Activated T-helper 1 cell treated with anti-CD3 and anti-CD28 coated beads, Interleukin-2, amount 50 U/mL, for 16 hours (primary cell): ENCODE results near the gene GMEB1.
"Not testable (repeated sequence)": the region's sequence is repeated elsewhere in the genome, so short reads cannot be mapped to it uniquely, and the experiment has no call there.

ENCODE experiments used
- DNase-seq, 2 donors: peaks; one replicate each; pipeline ENCODE4 v3.0.0-alpha.2; 2020; ENCODE audit warnings: low read depth in 1 of 2, low spot score in 1 of 2

The GMEB1 gene

DNA sequence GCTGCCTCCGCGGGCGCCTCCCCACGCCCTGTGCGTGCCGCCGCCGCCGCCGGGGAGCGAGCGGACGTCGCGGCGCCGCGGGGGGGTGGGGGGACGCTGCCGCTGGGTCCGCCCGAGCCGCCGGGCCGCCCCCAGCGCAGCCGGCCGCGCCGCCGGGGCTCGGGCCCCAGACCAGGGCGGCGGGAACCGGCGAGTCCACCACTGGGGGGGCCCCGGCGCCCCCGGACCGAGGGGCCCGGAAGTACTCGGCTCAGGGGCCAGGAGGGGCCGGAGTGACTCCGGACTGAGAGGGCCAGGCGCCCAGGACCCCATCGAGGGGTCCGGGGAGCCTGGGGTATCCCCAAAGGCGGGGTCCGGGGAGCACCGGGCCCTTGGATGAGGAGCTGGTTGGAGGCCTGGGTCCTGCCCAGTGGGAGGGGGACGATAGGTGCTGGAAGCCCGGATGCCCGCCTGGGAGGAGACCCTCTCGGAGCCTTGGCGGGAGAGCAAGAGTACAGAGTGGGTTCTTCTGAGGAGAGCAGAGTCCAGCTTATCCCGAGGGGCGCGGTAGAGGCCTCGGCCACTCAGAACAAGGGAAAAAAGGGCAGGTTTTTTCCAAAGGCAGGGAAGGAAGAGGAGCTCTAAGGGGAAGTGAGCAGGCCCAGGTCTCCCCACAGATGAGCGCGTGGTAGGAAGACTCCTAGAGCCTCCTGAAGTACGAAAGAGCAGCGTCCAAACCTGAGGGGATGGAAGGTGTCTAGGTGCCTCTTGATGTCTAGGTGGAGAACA is 556 bp downstream of the GMEB1 start:
- peak; percentile 6 to 14 for DNase-seq

DNA sequence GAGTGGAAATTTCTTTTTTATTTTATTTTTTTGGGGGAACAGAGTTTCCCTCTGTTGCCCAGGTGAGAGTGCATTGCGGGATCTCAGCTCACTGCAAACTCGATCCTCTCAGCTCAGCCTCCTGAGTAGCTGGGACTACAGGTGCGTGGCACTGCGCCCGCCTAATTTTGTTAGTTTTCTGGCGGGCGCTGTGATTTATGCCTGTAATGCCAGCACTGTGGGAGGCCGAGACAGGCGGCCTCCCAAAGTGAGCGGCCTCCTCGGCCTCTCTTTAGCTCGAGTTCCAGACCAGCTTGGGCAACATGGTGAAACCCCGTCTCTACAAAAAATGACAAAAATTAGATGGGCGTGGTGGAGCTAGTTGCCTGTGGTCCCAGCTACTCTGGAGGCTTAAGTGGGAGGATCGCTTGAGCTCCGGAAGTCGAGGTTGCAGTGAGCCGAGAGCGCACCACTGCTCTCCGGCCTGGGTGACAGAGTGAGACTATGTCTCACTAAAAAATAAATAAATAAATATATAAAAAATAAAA is 2.7 kb downstream of the GMEB1 start:
- no peak for DNase-seq

DNA sequence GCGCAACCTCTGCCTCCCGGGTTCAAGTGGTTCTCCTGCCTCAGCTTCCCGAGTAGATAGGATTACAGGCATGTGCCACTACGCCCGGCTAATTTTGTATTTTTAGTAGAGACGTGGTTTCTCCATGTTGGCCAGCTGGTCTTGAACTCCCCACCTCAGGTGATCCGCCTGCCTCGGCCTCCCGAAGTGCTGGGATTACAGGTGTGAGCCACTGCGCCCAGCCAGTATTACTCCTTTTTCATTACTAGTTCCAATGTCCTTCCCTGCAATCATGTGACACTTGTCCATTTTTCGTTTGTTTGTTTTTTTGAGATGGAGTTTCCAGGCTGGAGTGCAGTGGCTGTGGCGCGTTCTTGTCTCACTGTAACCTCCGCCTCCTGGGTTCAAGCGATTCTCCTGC is 4.4 kb downstream of the GMEB1 start:
- DNase-seq: not testable (repeated sequence)

DNA sequence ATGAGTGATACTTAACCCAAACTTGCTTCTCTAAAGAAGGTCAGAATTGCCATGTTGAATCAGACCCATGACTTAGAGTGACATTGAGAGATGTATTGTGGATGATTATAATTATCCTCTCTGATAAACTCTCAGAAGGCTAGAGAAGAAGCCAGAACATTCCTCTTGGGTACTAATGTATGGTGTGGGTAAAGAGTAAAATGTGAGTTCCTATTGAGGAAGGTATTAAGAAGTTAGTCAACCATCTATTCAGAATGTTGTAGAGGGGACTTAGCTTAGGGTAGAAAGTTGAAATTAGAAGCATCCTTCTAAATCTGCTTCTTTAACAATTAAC is 7.3 kb downstream of the GMEB1 start:
- no peak for DNase-seq

DNA sequence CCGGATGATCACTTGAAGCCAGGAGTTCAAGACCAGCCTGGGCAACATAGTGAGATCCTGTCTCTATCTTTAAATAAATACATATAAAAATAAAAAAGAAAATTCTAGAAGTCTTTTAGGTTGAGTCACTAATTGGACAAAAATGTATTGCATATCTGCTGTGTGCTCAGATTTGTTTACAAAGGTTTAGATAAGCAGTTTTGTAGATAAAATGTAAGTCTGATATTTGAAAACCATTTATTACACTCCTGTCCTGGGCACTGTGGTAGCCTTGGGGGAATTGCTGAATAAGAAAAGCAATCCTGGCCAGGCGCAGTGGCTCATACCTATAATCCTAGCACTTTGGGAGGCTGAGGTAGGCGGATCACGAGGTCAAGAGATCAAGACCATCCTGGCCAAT is 11.6 kb downstream of the GMEB1 start:
- DNase-seq: no peak

DNA sequence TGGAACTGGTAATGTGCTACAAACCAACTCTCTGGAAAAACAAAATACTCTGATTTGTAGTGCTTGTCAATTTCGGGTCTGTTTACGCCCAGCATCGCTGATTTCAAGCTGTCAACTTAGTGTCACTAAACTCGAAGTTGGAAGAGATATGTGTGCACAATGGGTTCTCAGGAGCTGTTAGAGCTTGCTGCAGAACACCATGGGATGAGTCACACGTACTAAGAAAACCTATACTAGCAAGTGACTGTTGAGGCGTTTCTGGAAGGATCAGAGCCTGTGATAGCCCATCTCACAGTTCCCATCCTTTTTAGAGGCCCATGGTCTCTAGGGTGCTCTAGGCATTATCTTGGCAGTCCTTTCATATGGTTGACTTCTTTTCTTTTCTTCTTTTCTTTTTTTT is 14.3 kb downstream of the GMEB1 start:
- DNase-seq: no peak

DNA sequence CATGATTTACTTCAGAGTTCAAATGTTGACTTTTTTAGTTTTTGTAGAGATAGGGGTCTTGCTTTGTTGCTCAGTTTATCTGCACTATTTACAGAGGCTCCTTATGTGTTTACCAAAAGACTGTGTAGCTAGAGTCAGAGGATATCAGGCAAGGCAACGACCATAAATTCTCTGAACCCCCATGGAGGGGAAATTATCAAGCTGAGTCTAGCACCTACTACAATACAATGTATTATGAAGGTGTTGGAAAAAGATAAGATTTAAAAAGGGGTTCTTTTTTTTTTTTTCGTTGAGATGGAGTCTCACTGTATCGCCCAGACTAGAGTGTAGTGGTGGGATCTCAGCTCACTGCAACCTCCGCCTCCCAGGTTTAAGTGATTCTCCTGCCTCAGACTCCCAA is 16.4 kb downstream of the GMEB1 start:
- DNase-seq: no peak

DNA sequence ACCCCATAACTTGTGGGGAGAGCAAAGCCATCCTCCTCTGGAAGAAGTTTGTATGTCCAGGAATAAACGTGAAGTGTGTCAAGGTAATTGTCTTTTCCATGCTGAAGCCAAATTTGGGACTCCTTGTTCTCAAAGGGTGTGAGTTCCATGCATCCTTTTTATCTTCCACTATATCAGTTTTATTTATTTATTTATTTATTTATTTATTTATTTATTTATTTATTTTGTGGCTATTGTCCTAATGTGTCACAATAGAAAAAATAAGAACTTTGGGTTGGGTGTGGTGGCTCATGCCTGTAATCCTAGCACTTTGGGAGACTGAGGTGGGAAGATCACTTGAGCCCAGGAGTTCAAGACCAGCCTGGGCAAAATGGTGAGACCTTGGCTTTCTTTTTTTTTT is 23.0 kb downstream of the GMEB1 start:
- not testable (repeated sequence) for DNase-seq

DNA sequence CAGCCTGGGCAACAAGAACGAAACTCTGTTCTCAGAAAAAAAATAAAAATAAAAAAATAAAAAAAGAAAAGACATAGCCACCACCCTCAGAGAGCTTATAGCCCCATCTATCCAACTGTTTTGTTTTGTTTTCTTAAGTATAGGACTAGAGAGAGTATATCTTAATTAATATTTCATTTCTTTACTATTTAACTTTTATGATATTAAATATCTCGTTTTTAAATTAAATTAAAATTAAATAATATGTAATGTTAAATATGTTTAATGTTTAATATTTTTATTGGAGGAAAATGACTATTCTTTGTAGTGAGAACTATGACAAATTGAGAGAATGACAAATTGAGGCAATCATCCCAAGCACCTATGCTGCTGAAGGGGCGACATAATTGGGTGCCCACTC is 35.0 kb downstream of the GMEB1 start:
- no peak for DNase-seq

- no peak for DNase-seq
Measured at GRCh38 chr1:28716336-28716735, 47.8 kb downstream of the GMEB1 start.

DNA sequence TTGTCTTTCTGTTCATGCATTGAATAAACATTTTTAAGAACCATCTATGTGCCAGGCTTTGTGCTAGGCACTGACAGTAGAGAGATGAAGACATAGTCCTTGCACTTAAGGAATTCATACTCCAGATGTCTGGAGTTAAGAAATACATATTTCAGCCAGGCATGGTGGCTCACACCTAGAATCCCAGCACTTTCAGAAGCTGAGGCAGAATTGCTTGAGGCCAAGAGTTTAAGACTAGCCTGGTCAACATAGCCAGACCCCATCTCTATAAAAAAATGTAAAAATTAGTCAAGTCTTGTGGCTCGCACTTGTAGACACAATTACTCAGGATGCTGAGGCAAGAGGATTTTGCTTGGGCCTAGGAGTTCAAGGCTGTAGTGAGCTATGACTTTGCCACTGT is 49.6 kb downstream of the GMEB1 start:
- DNase-seq: no peak

- DNase-seq: no peak
Measured at GRCh38 chr1:28718586-28719331, 50.2 kb downstream of the GMEB1 start.

DNA sequence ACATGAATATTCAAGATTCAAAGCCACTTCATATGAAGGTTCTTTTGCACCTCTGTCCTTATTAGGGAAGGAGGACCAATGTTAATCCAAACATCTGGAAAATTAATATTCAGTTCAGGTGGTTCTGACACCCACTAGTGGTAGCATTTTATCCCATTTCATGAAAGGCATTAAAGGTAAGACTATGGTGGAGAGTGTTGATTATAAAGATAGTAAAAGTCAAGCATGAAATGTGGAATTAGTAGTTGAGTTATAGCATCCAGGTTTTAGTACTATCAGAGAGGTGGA is 50.7 kb downstream of the GMEB1 start:
- DNase-seq: no peak

GRCh38 chr1:28720376-28720775 is 51.8 kb downstream of the GMEB1 start:
- DNase-seq: no peak

DNA sequence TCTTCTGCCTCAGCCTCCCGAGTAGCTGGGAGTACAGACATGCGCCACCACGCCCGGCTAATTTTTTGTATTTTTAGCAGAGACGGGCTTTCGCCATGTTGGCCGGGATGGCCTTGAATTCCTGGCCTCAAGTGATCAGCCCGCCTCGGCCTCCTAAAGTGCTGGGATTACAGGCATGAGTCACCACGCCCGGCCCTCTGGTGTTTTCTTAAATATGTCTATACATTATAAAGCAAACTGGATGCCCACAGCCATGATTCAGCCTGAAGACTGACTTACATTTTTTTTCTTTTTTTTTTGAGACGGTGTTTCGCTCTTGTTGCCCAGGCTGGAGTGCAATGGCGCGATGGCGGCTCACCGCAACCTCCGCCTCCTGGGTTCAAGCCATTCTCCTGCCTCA is 53.3 kb downstream of the GMEB1 start:
- not testable (repeated sequence) for DNase-seq

DNA sequence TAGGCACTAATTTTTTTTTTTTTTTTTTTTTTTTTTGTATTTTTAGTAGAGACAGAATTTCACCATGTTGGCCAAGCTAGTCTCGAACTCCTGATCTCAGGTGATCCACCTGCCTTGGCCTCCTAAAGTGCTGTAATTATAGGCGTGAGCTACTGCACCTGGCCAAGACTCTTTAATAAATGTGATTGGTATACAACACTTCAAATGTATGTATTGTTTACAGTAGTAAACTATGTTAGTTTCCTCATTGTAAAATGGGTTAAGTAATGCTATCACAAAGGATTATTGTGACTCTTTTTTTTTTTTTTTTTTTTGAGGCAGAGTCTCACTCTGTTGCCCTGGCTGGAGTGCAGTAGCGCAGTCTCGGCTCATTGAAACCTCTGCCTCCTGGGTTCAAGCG is 56.8 kb downstream of the GMEB1 start:
- DNase-seq: not testable (repeated sequence)

DNA sequence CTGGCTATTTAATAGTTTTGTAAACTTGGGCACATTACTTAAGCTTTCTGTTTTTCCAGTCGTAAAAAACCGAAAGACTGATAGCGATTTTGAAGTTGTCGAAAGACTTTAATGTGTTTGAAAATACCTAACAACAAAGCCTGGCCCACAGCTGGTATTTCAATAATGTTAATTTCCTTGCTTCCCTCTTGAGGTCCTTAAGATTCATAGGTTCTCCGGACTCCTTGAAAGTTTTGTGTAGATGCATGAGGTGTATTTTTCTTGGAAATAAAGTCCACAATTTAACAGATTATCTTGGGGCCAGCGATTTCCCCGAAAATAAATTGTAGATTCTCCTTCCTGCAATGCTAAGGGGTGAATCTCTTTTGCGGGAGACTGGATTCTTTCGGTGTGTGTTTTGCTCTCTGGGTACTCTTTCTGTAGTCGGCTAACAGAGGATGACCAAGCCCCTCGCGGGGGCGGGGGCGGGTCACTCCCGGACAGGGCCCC is 67.4 kb downstream of the GMEB1 start:
- DNase-seq: no peak

DNA sequence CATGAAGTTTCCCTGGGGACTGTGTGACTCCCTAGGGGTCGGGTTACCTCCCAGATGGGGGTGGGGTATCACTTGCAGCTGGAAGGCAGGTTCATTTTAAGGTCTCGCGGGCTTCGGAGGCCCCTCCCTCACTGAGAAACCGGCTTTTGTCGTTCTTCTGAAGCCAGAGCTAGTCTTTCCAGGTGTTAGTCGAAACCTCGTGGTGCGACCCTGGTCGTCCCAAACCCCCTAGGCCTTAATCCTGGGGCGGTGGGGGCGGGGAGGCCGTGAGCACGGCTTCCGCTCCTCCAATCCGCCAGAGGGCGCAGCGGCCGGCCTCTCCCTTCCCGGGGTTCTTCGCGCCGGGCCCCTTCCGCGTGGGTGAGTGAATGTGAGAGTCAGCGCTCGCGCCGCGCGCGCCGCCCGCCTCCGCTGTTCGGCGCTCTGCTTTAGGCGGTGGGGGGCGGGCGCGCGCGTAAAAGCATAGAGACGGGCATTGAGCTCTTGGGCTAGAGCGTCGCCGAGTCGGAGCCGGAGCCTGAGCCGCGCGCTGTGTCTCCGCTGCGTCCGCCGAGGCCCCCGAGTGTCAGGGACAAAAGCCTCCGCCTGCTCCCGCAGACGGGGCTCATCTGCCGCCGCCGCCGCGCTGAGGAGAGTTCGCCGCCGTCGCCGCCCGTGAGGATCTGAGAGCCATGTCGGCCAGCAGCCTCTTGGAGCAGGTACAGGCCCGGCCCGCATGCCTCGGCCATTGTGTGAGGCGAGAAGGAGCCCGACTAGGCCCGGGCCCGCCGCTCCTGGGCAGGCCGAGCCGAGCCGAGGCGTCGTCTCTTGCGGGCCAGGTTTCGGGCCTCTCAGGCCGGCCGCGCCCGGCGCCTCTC is 68.1 kb downstream of the GMEB1 start, which contains the start of gene YTHDF2:
YTHDF2 (plus strand) TSS at position 491 of the 857 bp plus-strand sequence; CDS start at position 672, 181 bp downstream.
- peak; percentile 98 for DNase-seq

DNA sequence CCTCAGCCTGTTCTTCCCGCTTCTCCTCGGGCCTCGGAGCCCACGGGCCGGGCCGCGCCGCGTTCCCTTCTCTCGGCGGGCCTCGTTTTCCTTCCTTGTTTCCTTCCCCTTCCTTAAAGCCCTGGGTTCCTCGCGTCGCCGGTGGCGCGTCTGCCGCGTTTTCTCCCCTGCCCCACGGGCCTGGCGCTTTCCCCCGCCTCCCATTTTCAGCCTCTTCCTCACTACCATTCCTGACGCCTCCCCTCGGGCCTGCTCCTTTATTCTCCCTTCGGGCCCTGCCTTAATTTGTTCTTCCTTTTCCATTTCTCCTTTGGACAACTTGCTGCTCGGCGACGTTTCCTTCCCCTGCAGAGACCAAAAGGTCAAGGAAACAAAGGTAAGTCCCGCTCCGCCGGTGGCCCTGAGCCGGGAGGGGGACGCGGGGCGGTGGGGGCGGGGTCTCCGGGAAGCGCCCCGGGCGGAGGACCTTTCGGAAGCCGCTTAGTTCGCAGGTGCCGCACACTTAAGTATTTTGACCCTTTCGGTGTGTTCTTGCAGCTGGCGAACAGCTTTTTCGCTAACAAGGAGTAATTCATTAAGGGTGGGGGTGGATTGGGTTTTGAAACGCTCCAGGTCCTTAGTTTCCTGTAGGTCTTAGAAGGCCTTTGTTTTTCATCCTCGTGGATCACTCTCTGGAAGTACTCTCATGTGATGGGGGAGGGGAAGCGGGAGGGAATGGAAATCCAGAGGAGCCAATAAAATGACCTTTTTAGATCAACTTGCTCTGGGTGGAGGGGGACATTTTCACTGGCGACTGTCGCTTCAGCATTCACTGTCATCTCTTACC is 68.9 kb downstream of the GMEB1 start:
- DNase-seq: peak; percentile 13 to 36

DNA sequence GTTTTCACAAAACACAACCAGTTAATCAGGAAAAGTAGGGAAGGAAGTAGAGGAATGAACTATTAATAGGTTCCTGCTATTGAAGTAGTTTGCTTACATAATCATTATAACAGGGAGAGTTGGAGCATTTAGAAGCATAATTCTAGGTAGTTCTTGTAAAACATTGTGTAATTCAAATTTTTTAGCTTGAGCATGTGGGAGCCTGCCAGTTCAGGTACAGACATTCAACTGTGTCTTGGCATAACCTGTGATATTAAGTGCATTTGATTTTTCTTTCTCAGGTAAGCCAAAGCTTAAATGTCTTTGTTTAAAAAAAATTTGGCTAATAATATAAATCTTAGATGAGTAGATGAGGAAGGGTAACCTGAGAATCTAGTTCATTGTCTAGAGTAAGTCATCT is 71.5 kb downstream of the GMEB1 start:
- no peak for DNase-seq

- DNase-seq: no peak
Measured at GRCh38 chr1:28744184-28744583, 75.6 kb downstream of the GMEB1 start.
